Measurements from ENCODE around the gene TAF4B.
"Not testable (repeated sequence)": the region's sequence is repeated elsewhere in the genome, so short reads cannot be mapped to it uniquely, and the experiment has no call there.

The TAF4B gene

GRCh38 chr18:26307161-26307773, 81.0 kb downstream of the TAF4B start:
- DNase-seq (ENCODE audit: low read depth in 2 of 2), result no peak

DNA sequence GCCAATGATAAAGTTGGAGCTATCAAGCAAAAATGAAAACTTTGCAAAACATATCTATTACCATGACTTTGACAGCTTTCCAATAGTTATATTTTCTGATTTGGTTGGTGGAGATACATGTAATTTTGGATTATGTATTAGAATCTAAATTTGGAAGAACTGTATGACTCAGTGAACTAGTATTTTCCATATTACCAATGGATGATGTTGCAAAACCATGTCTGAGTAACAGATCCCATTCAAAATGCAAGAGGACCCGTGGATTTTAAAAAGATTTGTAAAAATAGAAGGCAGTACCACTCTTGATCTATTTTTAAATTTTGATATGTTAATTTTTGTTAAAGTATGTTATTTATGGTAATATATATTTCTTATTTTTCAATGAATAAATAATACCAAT, 83.0 kb downstream of the TAF4B start:
- no peak for DNase-seq (ENCODE audit: low read depth in 2 of 2)

GRCh38 chr18:26312199-26312598, 86.0 kb downstream of the TAF4B start:
- DNase-seq (ENCODE audit: low read depth in 2 of 2), result no peak

DNA sequence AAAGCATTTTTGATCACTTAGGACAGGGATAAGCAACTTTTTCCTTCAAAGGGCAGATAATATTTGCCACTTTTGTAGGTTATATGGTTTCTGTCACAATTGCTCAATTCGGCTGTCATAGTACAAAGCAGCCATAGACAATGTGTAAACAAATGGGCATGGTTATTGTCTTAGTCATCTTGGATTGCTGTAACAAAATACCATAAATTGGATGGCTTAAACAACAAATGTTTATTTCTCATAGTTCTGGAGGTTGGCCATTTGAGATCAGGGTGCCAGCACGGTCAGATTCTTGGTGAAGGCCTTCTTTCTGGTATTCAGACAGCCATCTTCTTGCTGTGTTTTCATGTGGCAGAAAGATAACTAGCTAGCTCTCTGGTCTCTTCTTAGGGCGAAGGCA, 91.2 kb downstream of the TAF4B start:
- DNase-seq (ENCODE audit: low read depth in 2 of 2), result no peak

GRCh38 chr18:26320686-26321085, 94.4 kb downstream of the TAF4B start:
- DNase-seq (ENCODE audit: low read depth in 2 of 2), result no peak

DNA sequence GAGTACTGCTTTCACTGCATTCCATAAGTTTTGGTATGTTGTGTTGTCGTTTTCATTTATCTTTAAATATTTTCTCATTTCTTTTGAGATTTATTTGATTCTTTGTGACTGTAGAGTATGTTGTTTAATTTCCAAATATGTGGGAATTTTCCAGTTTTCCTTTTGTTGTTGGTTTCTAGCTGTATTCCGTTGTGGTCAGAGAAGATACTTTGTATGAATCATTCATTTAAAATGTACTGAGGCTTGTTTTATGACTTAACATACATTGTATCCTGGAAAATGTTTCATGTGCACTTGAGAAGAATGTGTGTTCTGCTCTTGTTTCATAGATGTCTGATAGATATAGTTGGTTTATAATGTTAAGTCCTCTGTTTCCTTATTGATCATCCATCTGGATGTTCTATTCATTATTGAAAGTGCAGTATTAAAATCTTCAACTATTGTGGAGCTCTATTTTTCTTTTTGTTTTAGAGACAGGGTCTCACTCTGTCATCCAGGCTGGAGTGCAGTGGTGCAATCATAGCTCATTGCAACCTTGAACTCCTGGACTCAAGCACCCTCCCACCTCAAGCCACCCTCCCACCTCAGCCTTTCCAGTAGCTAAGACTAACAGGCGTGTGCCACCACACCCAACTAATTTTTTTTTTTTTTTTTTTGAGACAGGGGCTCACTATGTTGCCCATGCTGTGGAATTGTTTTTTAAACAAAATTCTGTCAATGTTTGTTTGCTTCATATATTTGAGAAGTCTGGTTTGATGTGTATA, 96.8 kb downstream of the TAF4B start:
- DNase-seq (ENCODE audit: low read depth in 2 of 2), result no peak

DNA sequence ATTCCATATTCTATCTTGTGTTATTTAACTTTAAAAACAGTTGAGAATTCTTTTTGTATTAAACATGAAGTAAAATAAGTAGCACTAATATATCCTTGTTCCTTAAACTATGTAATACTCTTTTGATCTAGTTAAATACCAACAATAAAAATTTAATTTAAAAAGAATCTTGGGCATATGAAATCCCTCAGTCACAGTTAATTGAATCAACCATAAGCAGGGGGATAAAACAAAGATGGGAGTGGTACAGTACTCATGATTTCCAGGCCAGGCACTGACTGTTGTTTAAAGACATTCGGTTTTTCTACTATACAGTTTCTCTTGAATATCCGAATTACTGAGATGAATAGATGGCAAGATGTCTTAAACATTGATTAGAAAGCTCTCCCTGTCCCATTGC, 99.5 kb downstream of the TAF4B start:
- no peak for DNase-seq (ENCODE audit: low read depth in 2 of 2)

- DNase-seq (ENCODE audit: low read depth in 2 of 2), result no peak
These were observed 100.8 kb downstream of the TAF4B start for GRCh38 chr18:26327062-26327461.

DNA sequence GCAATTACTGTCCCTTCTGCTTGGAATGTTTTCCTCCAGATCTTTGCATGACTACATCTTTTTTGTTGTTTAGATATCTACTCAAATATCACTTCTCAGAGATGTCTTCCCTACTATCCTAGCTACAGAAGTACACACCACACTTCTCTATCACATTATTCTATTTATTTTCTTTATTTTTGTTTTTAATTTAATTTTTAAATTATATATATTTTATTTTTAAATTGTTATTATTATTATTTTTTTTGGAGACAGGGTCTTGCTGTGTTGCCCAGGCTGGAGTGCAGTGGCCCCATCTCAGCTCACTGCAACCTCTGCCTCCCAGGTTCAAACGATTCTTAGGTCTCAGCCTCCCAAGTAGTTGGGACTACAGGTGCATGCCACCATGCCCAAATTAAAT, 106.7 kb downstream of the TAF4B start:
- no peak for DNase-seq (ENCODE audit: low read depth in 2 of 2)

DNA sequence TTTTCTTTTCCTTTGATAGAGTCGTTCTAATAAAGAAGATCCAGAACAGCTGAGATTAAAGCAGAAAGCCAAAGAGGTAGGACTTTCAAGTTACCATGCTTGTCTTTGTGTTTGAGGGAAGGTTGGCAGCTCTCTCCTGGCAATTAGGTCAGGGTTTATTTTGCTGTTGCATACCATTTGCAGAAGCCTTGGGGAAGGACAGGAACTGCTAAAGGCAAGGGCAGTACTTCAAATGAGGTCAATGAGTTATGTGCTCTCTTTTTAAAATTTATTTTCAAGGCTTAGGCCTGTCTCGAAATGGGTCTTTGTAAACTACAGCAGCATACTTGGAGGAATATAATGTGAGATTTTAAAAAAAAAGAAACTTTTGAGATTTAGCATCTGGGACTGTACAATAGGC, 108.9 kb downstream of the TAF4B start:
- no peak for DNase-seq (ENCODE audit: low read depth in 2 of 2)

DNA sequence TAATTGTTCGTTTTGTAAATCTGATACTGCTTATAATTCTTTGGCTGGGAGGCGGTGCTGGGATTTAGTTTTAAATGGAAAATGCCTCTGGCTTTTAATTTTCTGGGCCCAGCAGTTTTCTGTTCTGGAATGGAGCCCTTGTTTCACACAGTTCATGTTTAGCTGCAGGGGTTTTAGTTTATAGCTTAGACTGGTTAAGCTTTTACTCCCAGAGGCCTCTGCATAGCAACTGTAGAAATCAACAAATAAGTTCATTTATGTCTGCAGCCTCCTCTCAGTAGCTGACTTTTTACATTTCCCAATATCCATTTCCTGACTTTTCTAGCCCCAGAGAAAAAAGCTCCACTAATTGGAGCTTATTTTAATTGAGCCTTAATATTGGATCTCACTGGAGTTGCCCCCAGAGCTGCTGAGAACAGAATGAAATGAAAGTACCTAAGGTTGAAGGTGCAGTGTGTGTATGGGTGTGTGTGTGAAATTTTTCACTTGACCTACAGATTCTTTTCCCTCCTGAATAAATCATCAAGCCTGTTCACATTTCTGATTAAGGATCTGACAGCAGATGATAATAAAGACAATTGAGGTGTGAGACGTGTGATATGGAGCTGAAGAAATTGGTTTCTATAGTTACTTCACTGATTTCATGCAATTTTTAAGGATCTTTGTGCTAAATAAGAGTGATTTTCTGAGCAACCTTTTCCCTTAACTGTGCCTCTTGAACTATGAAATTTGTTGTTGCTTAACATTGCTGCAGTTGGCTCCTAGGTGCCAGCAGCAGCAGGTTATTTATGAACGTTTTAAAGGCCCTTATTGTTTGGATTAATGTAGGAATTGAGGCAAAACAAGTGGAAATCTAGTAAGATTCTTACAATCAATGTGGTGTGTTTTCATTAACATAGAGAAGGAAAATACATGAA, 109.6 kb downstream of the TAF4B start:
- DNase-seq (ENCODE audit: low read depth in 2 of 2), result no peak

DNA sequence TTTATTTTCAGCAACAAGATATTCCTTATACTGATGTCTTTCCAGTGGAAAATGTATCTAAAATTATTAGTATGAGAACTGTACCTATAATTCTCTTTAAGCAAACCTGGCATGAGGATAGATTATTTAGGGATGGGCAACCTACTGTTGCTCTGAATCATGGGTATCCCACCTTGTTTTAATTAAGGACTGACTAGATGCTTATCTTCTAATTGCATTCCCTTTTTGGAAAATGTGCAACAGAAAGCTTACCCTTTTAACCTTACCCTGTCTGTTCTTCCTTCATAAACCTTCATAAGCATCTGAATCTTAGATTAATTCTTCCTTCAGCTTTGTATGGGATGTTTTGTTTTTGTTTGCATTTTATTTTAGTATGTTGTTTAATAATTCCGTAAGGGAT, 110.3 kb downstream of the TAF4B start:
- DNase-seq (ENCODE audit: low read depth in 2 of 2), result no peak

DNA sequence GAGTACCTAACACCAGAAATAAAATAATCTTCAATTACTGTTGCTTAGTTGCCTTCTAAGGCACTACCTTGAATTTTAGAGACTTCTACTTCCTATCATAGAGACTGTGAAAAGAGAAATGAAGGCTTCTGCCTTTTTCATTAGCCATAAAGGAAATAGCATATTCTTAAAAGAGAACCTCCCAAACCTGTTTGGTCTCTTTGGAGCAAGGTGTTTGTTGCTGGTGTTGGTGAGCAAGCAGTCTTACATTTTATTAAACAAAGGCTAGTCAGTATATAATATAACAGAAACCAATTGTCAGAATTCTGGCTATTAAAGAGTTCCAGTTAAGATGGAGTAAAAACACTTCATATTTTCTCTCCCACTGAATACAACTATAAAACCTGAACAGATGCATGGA, 116.4 kb downstream of the TAF4B start:
- no peak for DNase-seq (ENCODE audit: low read depth in 2 of 2)

DNA sequence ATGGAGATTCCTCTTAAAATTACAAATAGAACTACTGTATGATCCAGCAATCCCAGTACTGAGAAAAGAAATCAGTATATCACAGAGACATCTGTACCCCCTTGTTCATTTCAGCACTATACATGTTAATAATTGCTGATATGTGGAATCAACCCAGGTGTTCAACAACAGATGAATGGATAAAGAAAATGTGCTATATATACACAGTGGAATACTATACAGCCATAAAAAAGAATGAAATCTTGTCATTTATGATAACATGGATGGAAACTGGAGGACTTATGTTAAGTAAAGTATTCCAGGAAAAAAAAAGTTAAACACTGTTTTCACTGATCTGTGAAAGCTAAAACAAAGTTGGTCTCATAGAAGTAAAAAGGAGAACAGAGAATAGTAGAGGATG, 124.7 kb downstream of the TAF4B start:
- DNase-seq (ENCODE audit: low read depth in 2 of 2), result no peak

GRCh38 chr18:26356045-26356785, 130.0 kb downstream of the TAF4B start:
- DNase-seq (ENCODE audit: low read depth in 2 of 2), result no peak

GRCh38 chr18:26357960-26358359, 131.7 kb downstream of the TAF4B start:
- DNase-seq (ENCODE audit: low read depth in 2 of 2), result no peak

DNA sequence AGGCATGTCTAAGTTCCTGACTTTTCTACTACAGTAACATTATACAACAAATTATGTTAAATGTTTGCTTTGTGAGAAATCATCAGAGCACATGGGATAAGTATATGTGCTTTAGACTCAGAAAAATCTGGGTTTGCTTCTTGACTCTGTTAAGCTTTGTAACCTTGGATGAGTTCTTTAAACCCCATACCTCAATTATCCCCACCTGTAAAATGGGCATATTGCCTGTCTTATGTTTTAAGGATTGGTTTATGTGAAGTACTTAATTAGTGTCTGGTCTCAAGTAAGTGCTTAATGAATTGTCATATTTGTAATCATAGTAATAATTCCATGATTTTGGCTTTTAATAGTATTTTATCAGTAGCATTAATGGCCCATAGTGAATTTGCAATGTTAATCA, 135.8 kb downstream of the TAF4B start:
- DNase-seq (ENCODE audit: low read depth in 2 of 2), result no peak

- DNase-seq (ENCODE audit: low read depth in 2 of 2), result no peak
These were observed 141.2 kb downstream of the TAF4B start for GRCh38 chr18:26367425-26367824.

- DNase-seq (ENCODE audit: low read depth in 2 of 2), result no peak
These were observed 143.8 kb downstream of the TAF4B start for GRCh38 chr18:26370037-26370436.

DNA sequence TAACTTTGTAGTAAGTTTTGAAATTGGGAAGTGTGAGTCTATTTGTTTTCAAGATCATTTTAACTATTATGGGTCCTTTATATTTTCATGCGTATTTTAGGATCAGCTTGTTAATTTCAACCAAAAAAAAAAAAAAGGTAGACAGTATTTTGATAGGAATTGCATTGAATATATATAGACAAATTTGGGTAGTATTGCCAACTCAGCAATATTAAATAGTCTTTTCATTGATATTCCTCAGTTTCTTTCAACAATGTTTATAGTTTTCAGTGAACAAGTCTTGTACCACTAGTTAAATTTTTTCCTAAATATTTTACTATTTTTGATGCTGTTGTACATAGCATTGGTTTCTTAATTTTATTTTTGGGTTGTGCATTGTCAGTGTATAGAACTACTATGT, 149.9 kb downstream of the TAF4B start:
- DNase-seq (ENCODE audit: low read depth in 2 of 2), result no peak

GRCh38 chr18:26378701-26379100, 152.5 kb downstream of the TAF4B start:
- no peak for DNase-seq (ENCODE audit: low read depth in 2 of 2)

GRCh38 chr18:26381555-26381954, 155.3 kb downstream of the TAF4B start:
- not testable (repeated sequence) for DNase-seq (ENCODE audit: low read depth in 2 of 2)
